ENCODE results near the gene SLC16A1. TPM values are rescaled to one million over a fixed set of nuclear protein-coding genes. Genes with fewer than 3 reads are reported as not detected.

Gene SLC16A1
- total RNA-seq, 1 donor from 2014 or later, result 58.7 TPM

DNA sequence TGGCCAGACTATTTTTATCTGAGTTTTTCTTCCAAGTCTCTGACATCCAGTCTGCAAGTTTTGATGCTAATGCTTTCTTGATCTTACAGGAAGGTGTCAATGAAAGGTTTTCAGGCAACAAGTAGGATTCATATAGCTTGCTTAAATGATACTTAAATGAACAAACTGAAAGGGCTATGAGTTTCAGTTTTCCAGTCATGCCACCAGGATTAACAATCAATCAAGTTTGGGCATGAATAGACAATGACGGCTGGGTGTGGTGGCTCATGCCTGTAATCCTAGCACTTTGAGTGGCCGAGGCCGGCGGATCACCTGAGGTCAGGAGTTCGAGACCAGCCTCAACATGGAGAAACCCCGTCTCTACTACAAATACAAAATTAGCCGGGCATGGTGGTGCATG lies 34.3 kb upstream of the SLC16A1 start:
- H3K36me3 Mint-ChIP-seq (ENCODE audit: unreplicated experiment), result peaks cover under 1% of the 10 kb centered on the region
- H3K9me3 Mint-ChIP-seq (ENCODE audit: unreplicated experiment), result no peaks in the 10 kb centered on the region
- TF ChIP-seq, protein P1, sequence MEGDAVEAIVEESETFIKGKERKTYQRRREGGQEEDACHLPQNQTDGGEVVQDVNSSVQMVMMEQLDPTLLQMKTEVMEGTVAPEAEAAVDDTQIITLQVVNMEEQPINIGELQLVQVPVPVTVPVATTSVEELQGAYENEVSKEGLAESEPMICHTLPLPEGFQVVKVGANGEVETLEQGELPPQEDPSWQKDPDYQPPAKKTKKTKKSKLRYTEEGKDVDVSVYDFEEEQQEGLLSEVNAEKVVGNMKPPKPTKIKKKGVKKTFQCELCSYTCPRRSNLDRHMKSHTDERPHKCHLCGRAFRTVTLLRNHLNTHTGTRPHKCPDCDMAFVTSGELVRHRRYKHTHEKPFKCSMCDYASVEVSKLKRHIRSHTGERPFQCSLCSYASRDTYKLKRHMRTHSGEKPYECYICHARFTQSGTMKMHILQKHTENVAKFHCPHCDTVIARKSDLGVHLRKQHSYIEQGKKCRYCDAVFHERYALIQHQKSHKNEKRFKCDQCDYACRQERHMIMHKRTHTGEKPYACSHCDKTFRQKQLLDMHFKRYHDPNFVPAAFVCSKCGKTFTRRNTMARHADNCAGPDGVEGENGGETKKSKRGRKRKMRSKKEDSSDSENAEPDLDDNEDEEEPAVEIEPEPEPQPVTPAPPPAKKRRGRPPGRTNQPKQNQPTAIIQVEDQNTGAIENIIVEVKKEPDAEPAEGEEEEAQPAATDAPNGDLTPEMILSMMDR (IDR thresholded peaks at IDR 0.05), result no peak
- no peak overlapping the region for H3K27ac Mint-ChIP-seq (ENCODE audit: unreplicated experiment)
- DNase-seq (ENCODE audit: extremely low spot score, unreplicated experiment), result peak; percentile 15
- no peaks in the 10 kb centered on the region for H3K27me3 Mint-ChIP-seq (ENCODE audit: unreplicated experiment)
- H3K4me1 Mint-ChIP-seq (ENCODE audit: unreplicated experiment), result peaks cover 5% of the 10 kb centered on the region
- no peak overlapping the region for H3K4me3 Mint-ChIP-seq (ENCODE audit: unreplicated experiment)

DNA sequence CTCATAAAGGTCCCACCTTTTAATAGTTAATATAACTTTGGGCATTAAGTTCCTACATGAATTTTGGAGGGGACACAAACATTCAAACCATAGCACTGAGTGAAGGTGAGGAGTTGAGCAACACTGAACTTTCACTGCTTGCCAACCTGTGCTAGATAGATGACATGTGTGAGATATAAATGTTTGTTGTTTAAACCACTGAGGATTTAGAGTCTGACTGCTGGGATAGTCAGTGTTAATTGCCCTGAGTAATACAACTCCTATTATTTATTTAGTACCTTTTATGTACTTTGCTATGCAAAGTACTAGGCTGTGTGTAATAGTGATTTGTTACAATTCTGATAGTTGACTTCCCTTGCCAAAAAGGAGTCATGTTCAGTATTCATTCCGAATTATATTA lies 32.4 kb upstream of the SLC16A1 start:
- Mint-ChIP-seq H3K4me1 (ENCODE audit: unreplicated experiment) (peaks cover 5% of the 10 kb centered on the region), H3K27me3 (ENCODE audit: unreplicated experiment) (no peaks in the 10 kb centered on the region)

DNA sequence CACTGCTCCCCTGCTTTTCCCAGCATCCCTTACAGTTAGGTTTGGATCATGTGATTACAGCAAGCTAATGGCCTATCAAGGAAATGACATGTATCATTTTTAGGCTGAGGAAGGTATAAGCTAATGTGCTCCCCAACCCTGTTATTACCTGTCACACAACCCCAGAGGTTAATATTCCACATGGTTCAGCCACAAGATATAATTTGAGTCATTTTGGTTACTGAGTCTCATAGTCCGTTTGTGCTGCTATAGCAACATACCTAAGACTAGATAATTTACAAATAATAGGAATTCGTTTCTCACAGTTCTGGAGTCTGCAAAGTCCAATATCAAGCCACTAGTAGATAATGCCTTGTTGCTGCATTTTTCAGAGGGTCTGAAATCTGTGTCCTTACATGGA lies 29.1 kb upstream of the SLC16A1 start:
- H3K4me3 Mint-ChIP-seq (ENCODE audit: unreplicated experiment), result no peak overlapping the region
- TF ChIP-seq, protein P1 (IDR thresholded peaks at IDR 0.05), result no peak
- H3K36me3 Mint-ChIP-seq (ENCODE audit: unreplicated experiment), result no peaks in the 10 kb centered on the region
- no peaks in the 10 kb centered on the region for H3K9me3 Mint-ChIP-seq (ENCODE audit: unreplicated experiment)
- H3K27me3 Mint-ChIP-seq (ENCODE audit: unreplicated experiment), result no peaks in the 10 kb centered on the region
- no peaks in the 10 kb centered on the region for H3K4me1 Mint-ChIP-seq (ENCODE audit: unreplicated experiment)
- DNase-seq (ENCODE audit: extremely low spot score, unreplicated experiment), result no peak
- H3K27ac Mint-ChIP-seq (ENCODE audit: unreplicated experiment), result no peak overlapping the region

More for the DNA sequence above, 32.4 kb upstream of the SLC16A1 start:
- Mint-ChIP-seq H3K9me3 (ENCODE audit: unreplicated experiment) (no peaks in the 10 kb centered on the region), H3K4me3 (ENCODE audit: unreplicated experiment) (no peak overlapping the region), H3K36me3 (ENCODE audit: unreplicated experiment) (no peaks in the 10 kb centered on the region), H3K27ac (ENCODE audit: unreplicated experiment) (no peak overlapping the region)
- no peak for DNase-seq (ENCODE audit: extremely low spot score, unreplicated experiment)
- TF ChIP-seq, protein P1 (IDR thresholded peaks at IDR 0.05), result no peak

DNA sequence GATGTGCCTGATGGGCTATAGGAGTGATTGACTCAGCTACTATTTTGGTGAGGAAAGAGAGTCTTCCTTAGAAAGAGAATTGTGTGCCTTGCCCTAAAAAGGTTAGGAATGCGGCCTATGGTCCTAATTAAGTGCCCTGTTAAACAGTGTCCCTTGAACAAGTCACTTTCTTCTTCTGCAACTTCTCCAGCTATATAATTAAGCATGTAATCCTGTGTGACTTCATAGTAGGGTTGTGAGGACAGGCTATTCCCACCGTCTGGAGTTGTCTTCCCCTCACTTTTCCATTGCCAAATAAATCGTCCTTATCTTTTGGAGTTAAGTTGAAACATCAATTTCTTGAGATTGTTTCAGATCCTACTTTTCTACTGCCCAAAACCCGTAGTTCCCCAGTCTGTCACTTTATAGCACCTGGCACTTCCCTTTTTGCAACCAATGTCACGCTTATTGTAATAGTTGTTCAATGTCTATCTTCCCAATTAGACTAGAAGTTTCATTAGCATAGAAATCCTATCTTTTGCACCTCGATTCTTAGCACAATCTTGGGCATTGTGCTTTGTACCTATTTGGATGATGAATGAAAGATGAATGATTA lies 27.6 kb upstream of the SLC16A1 start:
- Mint-ChIP-seq H3K36me3 (ENCODE audit: unreplicated experiment) (no peaks in the 10 kb centered on the region), H3K27ac (ENCODE audit: unreplicated experiment) (no peak overlapping the region), H3K9me3 (ENCODE audit: unreplicated experiment) (no peaks in the 10 kb centered on the region), H3K27me3 (ENCODE audit: unreplicated experiment) (no peaks in the 10 kb centered on the region), H3K4me1 (ENCODE audit: unreplicated experiment) (no peaks in the 10 kb centered on the region), H3K4me3 (ENCODE audit: unreplicated experiment) (no peak overlapping the region)
- no peak for DNase-seq (ENCODE audit: extremely low spot score, unreplicated experiment)
- TF ChIP-seq, protein P1 (IDR thresholded peaks at IDR 0.05), result no peak

GRCh38 chr1:112982853-112983536 lies 27.0 kb upstream of the SLC16A1 start:
- no peak overlapping the region for H3K27ac Mint-ChIP-seq (ENCODE audit: unreplicated experiment)

More at GRCh38 chr1:112982853-112983536, 27.0 kb upstream of the SLC16A1 start:
- Mint-ChIP-seq H3K27me3 (ENCODE audit: unreplicated experiment) (no peaks in the 10 kb centered on the region), H3K9me3 (ENCODE audit: unreplicated experiment) (no peaks in the 10 kb centered on the region), H3K4me1 (ENCODE audit: unreplicated experiment) (no peaks in the 10 kb centered on the region), H3K36me3 (ENCODE audit: unreplicated experiment) (no peaks in the 10 kb centered on the region), H3K4me3 (ENCODE audit: unreplicated experiment) (no peak overlapping the region)
- TF ChIP-seq, protein P1 (IDR thresholded peaks at IDR 0.05), result no peak
- no peak for DNase-seq (ENCODE audit: extremely low spot score, unreplicated experiment)
